ENCODE results near the gene SGMS1.

- TF ChIP-seq POLR2A (IDR thresholded peaks at IDR 0.05) (no peak), CTCF (IDR thresholded peaks at IDR 0.05) (no peak)
Measured at GRCh38 chr10:50501924-50502452, 121.8 kb downstream of the SGMS1 start.
